Hepatocyte (in vitro differentiated cells): ENCODE data around the gene VPS13D. TPM values are rescaled to one million over a fixed set of nuclear protein-coding genes. Genes with fewer than 3 reads are reported as not detected.

Source experiments
- DNase-seq: peaks from one replicate; pipeline ENCODE4 v3.0.0-alpha.2; 2016; ENCODE audit warnings: low spot score
- H2AFZ ChIP-seq: fragments of 200-600 bp; sonication (generic); 2 replicates; pipeline ENCODE4 v1.6.0; 2016; ENCODE audit warnings: antibody characterized with exemption, mild to moderate bottlenecking
- H3K27ac ChIP-seq: fragments of 200-600 bp; sonication (generic); 2 replicates; pipeline ENCODE4 v1.5.1; 2016; ENCODE audit warnings: mild to moderate bottlenecking
- H3K27me3 ChIP-seq: fragments of 200-600 bp; sonication (generic); 2 replicates; pipeline ENCODE4 v1.6.1; 2016
- H3K36me3 ChIP-seq: fragments of 200-600 bp; sonication (generic); replicated peaks from 2 replicates; pipeline ENCODE4 v1.5.1; 2016; ENCODE audit warnings: low read depth; ENCODE audit not compliant: insufficient read depth
- H3K4me1 ChIP-seq: fragments of 200-600 bp; sonication (generic); 2 replicates; pipeline ENCODE4 v1.5.1; 2016; ENCODE audit warnings: mild to moderate bottlenecking, moderate library complexity; ENCODE audit not compliant: insufficient read depth
- H3K4me2 ChIP-seq: fragments of 200-600 bp; sonication (generic); 2 replicates; pipeline ENCODE4 v1.6.0; 2016
- H3K4me3 ChIP-seq: fragments of 200-600 bp; sonication (generic); 2 replicates; pipeline ENCODE4 v1.5.1; 2016; ENCODE audit warnings: mild to moderate bottlenecking
- H3K79me2 ChIP-seq: fragments of 200-600 bp; sonication (generic); 2 replicates; pipeline ENCODE4 v1.6.0; 2017; ENCODE audit warnings: mild to moderate bottlenecking
- H3K9me2 ChIP-seq: fragments of 200-600 bp; sonication (generic); replicated peaks from 2 replicates; pipeline ENCODE4 v1.6.0; 2017; ENCODE audit warnings: mild to moderate bottlenecking; ENCODE audit not compliant: insufficient read depth
- H3K9me3 ChIP-seq: fragments of 200-600 bp; sonication (generic); 2 replicates; pipeline ENCODE4 v1.5.1; 2016; ENCODE audit warnings: low read depth, mild to moderate bottlenecking
- H4K20me1 ChIP-seq: fragments of 200-600 bp; sonication (generic); 2 replicates; pipeline ENCODE4 v1.6.0; 2016; ENCODE audit warnings: mild to moderate bottlenecking; ENCODE audit not compliant: insufficient read depth, poor library complexity, severe bottlenecking
- CTCF ChIP-seq: fragments of 200-600 bp; sonication (generic); IDR thresholded peaks from 2 replicates; pipeline ENCODE4 v1.5.1; 2016; ENCODE audit warnings: antibody characterized with exemption, mild to moderate bottlenecking; ENCODE audit not compliant: poor library complexity
- EZH2 ChIP-seq: fragments of 200-600 bp; sonication (generic); IDR thresholded peaks from 2 replicates; pipeline ENCODE4 v1.6.1; 2016; ENCODE audit warnings: antibody characterized with exemption, mild to moderate bottlenecking, borderline replicate concordance
- EZH2phosphoT487 ChIP-seq: fragments of 200-600 bp; sonication (generic); IDR thresholded peaks from one replicate; pipeline ENCODE4 v1.6.1; 2018; ENCODE audit warnings: antibody characterized with exemption, mild to moderate bottlenecking, low read depth, moderate library complexity; ENCODE audit not compliant: unreplicated experiment, severe bottlenecking
- WGBS: methylation state at CpG from one replicate; pipeline ENCODE4 v1.1.6; 2016; ENCODE audit warnings: low lambda C conversion rate; ENCODE audit errors: missing lambda C conversion rate; 5-methylcytosine and 5-hydroxymethylcytosine counted together
- polyA plus RNA-seq: library from polyadenylated mRNA; unstranded; fragments of >200 nt; fragmentation: Nextera tagmentation; extraction: Ambion mirVana; gene quantifications from 2 replicates; pipeline ENCODE4 v1.2.1, GENCODE V29; 2016
- total RNA-seq: library from RNA; depleted of rRNA; stranded (reverse); fragments of >200 nt; gene quantifications from 2 replicates; pipeline ENCODE4 v1.2.3, GENCODE V29; 2014

Gene VPS13D
- total and polyA plus RNA-seq, 2 experiments from 2014 or later: 7.3 to 32.2 TPM

GRCh38 chr1:12436817-12437599 is 207.2 kb downstream of the VPS13D start:
- TF ChIP-seq EZH2: no peak
- TF ChIP-seq CTCF: no peak
- no peak for TF ChIP-seq EZH2phosphoT487
- H4K20me1 ChIP-seq: no peaks in the 10 kb centered on the region
- H3K27me3 ChIP-seq: no peaks in the 10 kb centered on the region
- no peaks in the 10 kb centered on the region for H3K9me3 ChIP-seq
- H3K4me2 ChIP-seq: no peak overlapping the region
- peaks cover 23% of the 10 kb centered on the region for H3K4me1 ChIP-seq
- 87% methylated on average over 12 of the region's 12 CpGs for WGBS
- H3K79me2 ChIP-seq: peaks cover 3% of the 10 kb centered on the region
- no peaks in the 10 kb centered on the region for H3K9me2 ChIP-seq
- H3K4me3 ChIP-seq: no peak overlapping the region
- H3K27ac ChIP-seq: no peak overlapping the region
- no peaks in the 10 kb centered on the region for H3K36me3 ChIP-seq
- DNase-seq: no peak
- H2AFZ ChIP-seq: no peak overlapping the region

GRCh38 chr1:12437629-12438028 is 207.8 kb downstream of the VPS13D start:
- no peak overlapping the region for H3K27ac ChIP-seq
- 84% methylated on average over 2 of the region's 2 CpGs for WGBS

DNA sequence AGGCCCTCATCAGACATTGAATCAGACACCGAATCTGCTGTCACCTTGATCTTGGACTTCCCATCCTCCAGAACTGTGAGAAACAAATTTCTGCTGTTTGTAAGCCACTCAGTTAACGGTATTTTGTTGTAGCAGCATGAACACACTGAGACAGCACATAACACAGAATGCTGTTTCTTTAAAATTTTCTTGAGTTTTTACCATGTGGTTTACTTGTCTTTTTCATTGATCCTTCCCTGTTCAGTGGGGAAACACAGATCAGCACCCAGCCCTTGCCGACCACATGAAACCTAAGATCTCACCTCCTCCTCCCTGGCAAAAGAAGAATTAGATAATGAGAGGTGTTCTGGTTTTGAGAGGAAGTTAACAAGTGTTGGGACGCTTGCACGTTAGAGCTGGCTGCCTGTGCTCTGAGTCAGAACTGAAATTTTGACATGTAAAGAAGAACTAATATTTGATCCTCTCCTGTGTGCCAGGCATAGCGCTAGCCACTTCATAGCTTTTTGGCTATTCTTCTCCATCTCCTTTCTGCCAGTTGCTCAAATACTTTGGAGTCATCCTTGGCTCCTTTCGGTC is 208.6 kb downstream of the VPS13D start:
- Histone ChIP-seq H2AFZ (no peak overlapping the region), H3K27ac (no peak overlapping the region), H3K9me3 (no peaks in the 10 kb centered on the region), H3K36me3 (no peaks in the 10 kb centered on the region), H3K4me2 (no peak overlapping the region), H3K9me2 (no peaks in the 10 kb centered on the region), H3K79me2 (peaks cover 3% of the 10 kb centered on the region), H4K20me1 (no peaks in the 10 kb centered on the region), H3K4me3 (no peak overlapping the region), H3K27me3 (no peaks in the 10 kb centered on the region), H3K4me1 (peaks cover 15% of the 10 kb centered on the region)
- WGBS: 86% methylated on average over 7 of the region's 7 CpGs
- DNase-seq: no peak
- TF ChIP-seq EZH2phosphoT487: no peak
- no peak for TF ChIP-seq CTCF
- TF ChIP-seq EZH2: no peak

More at GRCh38 chr1:12437629-12438028, 207.8 kb downstream of the VPS13D start:
- no peak overlapping the region for H3K4me2 ChIP-seq
- no peak overlapping the region for H3K4me3 ChIP-seq
- no peaks in the 10 kb centered on the region for H3K9me2 ChIP-seq
- H3K27me3 ChIP-seq: no peaks in the 10 kb centered on the region
- H4K20me1 ChIP-seq: no peaks in the 10 kb centered on the region
- no peak overlapping the region for H2AFZ ChIP-seq
- DNase-seq: no peak
- TF ChIP-seq EZH2 (no peak), CTCF (no peak), EZH2phosphoT487 (no peak)
- H3K9me3 ChIP-seq: no peaks in the 10 kb centered on the region
- peaks cover 3% of the 10 kb centered on the region for H3K79me2 ChIP-seq
- no peaks in the 10 kb centered on the region for H3K36me3 ChIP-seq
- peaks cover 22% of the 10 kb centered on the region for H3K4me1 ChIP-seq
